ENCODE measurements around the gene TOMM40. TPM values are rescaled to one million over a fixed set of nuclear protein-coding genes. Genes with fewer than 3 reads are reported as not detected.
A peak's percentile ranks its signal among the peaks of the same experiment; 100 is the strongest.

The TOMM40 gene
- total RNA-seq, 2 experiments from 2014 or later: 84.5 to 88.4 TPM

- peak overlapping the region; percentile 77 for H3K4me3 Mint-ChIP-seq
- ChIA-PET POLR2A (interaction anchor here (1.0 to 1.4 kb wide), 4 partner anchors 10 to 149 kb away, joined by 3 to 5 read pairs (median 4); partner anchors contain the start of genes CLASRP and CLPTM1), CTCF (interaction anchor here (1.0 to 1.9 kb wide), 6 partner anchors 14 to 190 kb away, joined by 3 to 7 read pairs (median 4); partner anchors contain the start of gene GEMIN7)
- ATAC-seq (no peak), DNase-seq (no peak)
- peak overlapping the region; percentile 97 for H3K27ac Mint-ChIP-seq
- no peaks in the 10 kb centered on the region for H3K9me3 Mint-ChIP-seq (ENCODE audit: insufficient read depth)
- peaks cover 36% of the 10 kb centered on the region for H3K4me1 Mint-ChIP-seq (ENCODE audit: low read depth)
- H3K27me3 Mint-ChIP-seq (ENCODE audit: low read depth): no peaks in the 10 kb centered on the region
- peaks cover 30% of the 10 kb centered on the region for H3K36me3 Mint-ChIP-seq (ENCODE audit: low read depth)
Observed at GRCh38 chr19:44889830-44890365, 1.2 kb upstream of the TOMM40 start.

- CTCF ChIA-PET: interaction anchor here (1.0 to 1.9 kb wide), 6 partner anchors 13 to 189 kb away, joined by 3 to 7 read pairs (median 4); partner anchors contain the start of gene GEMIN7
- Mint-ChIP-seq H3K36me3 (ENCODE audit: low read depth) (peaks cover 35% of the 10 kb centered on the region), H3K9me3 (ENCODE audit: insufficient read depth) (no peaks in the 10 kb centered on the region), H3K27me3 (ENCODE audit: low read depth) (no peaks in the 10 kb centered on the region), H3K4me3 (peak overlapping the region; percentile 77), H3K27ac (peak overlapping the region; percentile 97), H3K4me1 (ENCODE audit: low read depth) (peaks cover 38% of the 10 kb centered on the region)
- POLR2A ChIA-PET: interaction anchor here (1.0 to 1.4 kb wide), 4 partner anchors 9 to 148 kb away, joined by 3 to 5 read pairs (median 4); partner anchors contain the start of genes CLASRP and CLPTM1
- ATAC-seq: peak; percentile 89
- DNase-seq: peak; percentile 100
Observed at GRCh38 chr19:44890366-44891015, 563 bp upstream of the TOMM40 start.

- Mint-ChIP-seq H3K4me1 (ENCODE audit: low read depth) (peaks cover 38% of the 10 kb centered on the region), H3K27ac (peak overlapping the region; percentile 94), H3K27me3 (ENCODE audit: low read depth) (no peaks in the 10 kb centered on the region), H3K4me3 (peak overlapping the region; percentile 92), H3K9me3 (ENCODE audit: insufficient read depth) (no peaks in the 10 kb centered on the region), H3K36me3 (ENCODE audit: low read depth) (peaks cover 49% of the 10 kb centered on the region)
- ChIA-PET CTCF (interaction anchor here (0.7 to 1.6 kb wide), 3 partner anchors 10 to 238 kb away, joined by 3 to 4 read pairs (median 3); no protein-coding TSS in a partner anchor), POLR2A (interaction anchor here (1.2 kb wide), 1 partner anchor 13 kb away, joined by 5 read pairs; the partner anchor contains the start of gene APOE)
- DNase-seq (no peak), ATAC-seq (no peak)
Observed at GRCh38 chr19:44892932-44893331, 1.9 kb downstream of the TOMM40 start.

GRCh38 chr19:44893332-44894051 lies 2.4 kb downstream of the TOMM40 start:
- peak overlapping the region; percentile 92 for H3K4me3 Mint-ChIP-seq
- peaks cover 53% of the 10 kb centered on the region for H3K36me3 Mint-ChIP-seq (ENCODE audit: low read depth)
- ATAC-seq: no peak
- ChIA-PET CTCF (interaction anchor here (1.6 kb wide), 1 partner anchor 9 kb away, joined by 4 read pairs; no protein-coding TSS in a partner anchor), POLR2A (interaction anchor here (1.2 kb wide), 1 partner anchor 12 kb away, joined by 5 read pairs; the partner anchor contains the start of gene APOE)
- no peaks in the 10 kb centered on the region for H3K9me3 Mint-ChIP-seq (ENCODE audit: insufficient read depth)
- H3K4me1 Mint-ChIP-seq (ENCODE audit: low read depth): peaks cover 38% of the 10 kb centered on the region
- peak overlapping the region; percentile 94 for H3K27ac Mint-ChIP-seq
- DNase-seq: no peak
- no peaks in the 10 kb centered on the region for H3K27me3 Mint-ChIP-seq (ENCODE audit: low read depth)

DNA sequence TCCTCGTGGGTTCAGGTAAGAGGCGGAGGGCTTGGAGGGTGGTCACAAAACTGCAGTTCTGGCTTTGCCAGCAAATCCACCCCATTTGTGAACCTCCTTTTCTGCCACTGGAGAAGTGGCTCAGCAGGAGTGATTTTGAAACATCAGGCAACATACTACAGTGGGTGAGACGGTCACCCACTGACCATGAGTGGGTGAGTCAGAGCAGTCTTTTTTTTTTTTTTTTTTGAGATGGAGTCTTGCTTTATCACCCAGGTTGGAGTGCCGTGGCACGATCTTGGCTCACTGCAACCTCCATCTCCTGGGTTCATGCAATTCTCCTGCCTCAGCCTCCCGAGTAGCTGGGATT lies 3.0 kb downstream of the TOMM40 start:
- H3K9me3 Mint-ChIP-seq (ENCODE audit: insufficient read depth): no peaks in the 10 kb centered on the region
- H3K27me3 Mint-ChIP-seq (ENCODE audit: low read depth): no peaks in the 10 kb centered on the region
- peaks cover 37% of the 10 kb centered on the region for H3K4me1 Mint-ChIP-seq (ENCODE audit: low read depth)
- ChIA-PET POLR2A (interaction anchor here (0.7 kb wide), 1 partner anchor 1745 kb away, joined by 3 read pairs; no protein-coding TSS in a partner anchor), CTCF (no interaction called here)
- H3K27ac Mint-ChIP-seq: no peak overlapping the region
- no peak for ATAC-seq
- no peak for DNase-seq
- H3K4me3 Mint-ChIP-seq: no peak overlapping the region
- H3K36me3 Mint-ChIP-seq (ENCODE audit: low read depth): peaks cover 53% of the 10 kb centered on the region

GRCh38 chr19:44894946-44895345 lies 3.9 kb downstream of the TOMM40 start:
- no peak overlapping the region for H3K4me3 Mint-ChIP-seq
- ChIA-PET POLR2A (no interaction called here), CTCF (interaction anchor here (1.6 kb wide), 1 partner anchor 9 kb away, joined by 5 read pairs; no protein-coding TSS in a partner anchor)
- peak overlapping the region; percentile 39 for H3K27ac Mint-ChIP-seq
- no peak for ATAC-seq
- no peaks in the 10 kb centered on the region for H3K27me3 Mint-ChIP-seq (ENCODE audit: low read depth)
- DNase-seq: no peak
- H3K9me3 Mint-ChIP-seq (ENCODE audit: insufficient read depth): no peaks in the 10 kb centered on the region
- peaks cover 35% of the 10 kb centered on the region for H3K4me1 Mint-ChIP-seq (ENCODE audit: low read depth)
- peaks cover 55% of the 10 kb centered on the region for H3K36me3 Mint-ChIP-seq (ENCODE audit: low read depth)

DNA sequence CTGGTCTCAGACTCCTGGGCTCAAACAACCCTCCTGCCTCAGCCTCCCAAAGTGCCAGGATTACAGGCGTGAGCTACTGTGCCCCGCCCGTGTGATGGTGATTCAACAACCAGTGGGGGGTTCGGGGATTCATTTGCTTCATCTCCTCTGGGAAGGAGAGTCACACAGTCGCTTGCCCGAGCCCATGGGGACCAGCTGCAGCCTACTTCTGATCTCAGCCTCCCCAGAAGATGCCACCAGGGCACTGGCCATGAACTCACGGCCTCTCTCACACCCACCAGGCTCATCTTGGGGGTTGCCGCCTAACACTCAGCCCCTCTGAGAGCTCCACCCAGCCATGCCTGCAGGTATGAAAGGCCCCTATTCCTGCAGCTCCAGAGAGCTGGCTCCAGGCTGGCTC lies 6.8 kb downstream of the TOMM40 start:
- Mint-ChIP-seq H3K36me3 (ENCODE audit: low read depth) (peaks cover 52% of the 10 kb centered on the region), H3K4me3 (no peak overlapping the region), H3K9me3 (ENCODE audit: insufficient read depth) (no peaks in the 10 kb centered on the region)

DNA sequence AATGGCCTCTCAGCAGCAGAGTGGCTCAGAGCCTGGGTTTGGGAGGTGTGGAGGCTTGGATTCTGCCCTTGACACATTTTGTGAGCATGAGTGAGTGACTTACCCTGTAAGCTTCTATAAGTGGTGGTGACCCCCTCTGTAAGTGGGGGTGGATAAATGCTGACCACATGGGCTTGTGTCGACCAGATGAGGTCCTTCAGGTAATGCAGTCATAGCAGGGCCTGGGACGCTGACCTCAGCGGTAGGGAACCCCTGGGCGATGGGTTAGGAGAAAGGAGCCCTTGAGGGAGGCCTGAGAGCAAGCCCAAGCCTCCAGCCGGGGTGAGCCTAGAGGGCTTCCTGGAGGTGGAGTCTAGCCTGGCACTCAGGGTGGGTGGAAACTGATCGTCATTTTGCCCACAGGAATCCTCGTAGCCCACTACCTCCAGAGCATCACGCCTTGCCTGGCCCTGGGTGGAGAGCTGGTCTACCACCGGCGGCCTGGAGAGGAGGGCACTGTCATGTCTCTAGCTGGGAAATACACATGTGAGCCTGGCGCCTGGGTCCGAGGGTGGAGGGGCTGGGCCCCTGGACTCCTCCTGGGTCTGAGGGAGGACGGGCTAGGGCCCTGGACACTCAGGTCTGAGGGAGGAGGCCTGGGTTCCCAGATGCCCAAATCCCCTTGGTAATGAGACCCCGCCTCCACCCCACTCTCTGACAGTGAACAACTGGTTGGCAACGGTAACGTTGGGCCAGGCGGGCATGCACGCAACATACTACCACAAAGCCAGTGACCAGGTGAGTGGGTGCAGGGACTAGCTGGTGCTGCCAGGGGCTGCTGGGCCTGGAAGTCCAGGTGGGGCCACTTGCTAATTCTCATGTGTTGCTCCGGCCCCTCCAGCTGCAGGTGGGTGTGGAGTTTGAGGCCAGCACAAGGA lies 9.5 kb downstream of the TOMM40 start:
- no peak for ATAC-seq
- Mint-ChIP-seq H3K36me3 (ENCODE audit: low read depth) (peaks cover 38% of the 10 kb centered on the region), H3K9me3 (ENCODE audit: insufficient read depth) (no peaks in the 10 kb centered on the region), H3K27me3 (ENCODE audit: low read depth) (peaks cover 3% of the 10 kb centered on the region), H3K4me1 (ENCODE audit: low read depth) (peaks cover 5% of the 10 kb centered on the region), H3K4me3 (no peak overlapping the region), H3K27ac (no peak overlapping the region)
- no peak for DNase-seq
- CTCF ChIA-PET: no interaction called here
- POLR2A ChIA-PET: interaction anchor here (1.4 kb wide), 1 partner anchor 10 kb away, joined by 5 read pairs; the partner anchor contains the start of gene TOMM40

More for the DNA sequence above, 6.8 kb downstream of the TOMM40 start:
- Mint-ChIP-seq H3K4me1 (ENCODE audit: low read depth) (peaks cover 17% of the 10 kb centered on the region), H3K27me3 (ENCODE audit: low read depth) (no peaks in the 10 kb centered on the region), H3K27ac (no peak overlapping the region)
- ChIA-PET POLR2A (no interaction called here), CTCF (no interaction called here)
- DNase-seq (no peak), ATAC-seq (no peak)

- peaks cover 20% of the 10 kb centered on the region for H3K36me3 Mint-ChIP-seq (ENCODE audit: low read depth)
- no peak overlapping the region for H3K27ac Mint-ChIP-seq
- CTCF ChIA-PET: interaction anchor here (0.7 to 5.2 kb wide), 8 partner anchors 8 to 436 kb away, joined by 3 to 34 read pairs (median 4); partner anchors contain the start of gene TOMM40
- no peak for ATAC-seq
- no peak for DNase-seq
- POLR2A ChIA-PET: interaction anchor here (0.6 kb wide), 2 partner anchors 49 to 120 kb away, joined by 3 to 4 read pairs; no protein-coding TSS in a partner anchor
- no peaks in the 10 kb centered on the region for H3K9me3 Mint-ChIP-seq (ENCODE audit: insufficient read depth)
- peaks cover 12% of the 10 kb centered on the region for H3K4me1 Mint-ChIP-seq (ENCODE audit: low read depth)
- no peak overlapping the region for H3K4me3 Mint-ChIP-seq
- H3K27me3 Mint-ChIP-seq (ENCODE audit: low read depth): peaks cover 13% of the 10 kb centered on the region
Observed at GRCh38 chr19:44903216-44903601, 12.2 kb downstream of the TOMM40 start.

- CTCF ChIA-PET: interaction anchor here (0.7 to 5.2 kb wide), 8 partner anchors 9 to 435 kb away, joined by 3 to 34 read pairs (median 4); partner anchors contain the start of gene TOMM40
- H3K36me3 Mint-ChIP-seq (ENCODE audit: low read depth): peaks cover 19% of the 10 kb centered on the region
- DNase-seq: peak; percentile 77
- ATAC-seq: peak; percentile 60
- H3K27me3 Mint-ChIP-seq (ENCODE audit: low read depth): peaks cover 13% of the 10 kb centered on the region
- no peak overlapping the region for H3K27ac Mint-ChIP-seq
- H3K9me3 Mint-ChIP-seq (ENCODE audit: insufficient read depth): no peaks in the 10 kb centered on the region
- no peak overlapping the region for H3K4me3 Mint-ChIP-seq
- POLR2A ChIA-PET: no interaction called here
- peaks cover 12% of the 10 kb centered on the region for H3K4me1 Mint-ChIP-seq (ENCODE audit: low read depth)
Observed at GRCh38 chr19:44903602-44904425, 12.8 kb downstream of the TOMM40 start.

Measured in activated CD8-positive, alpha-beta T cell treated with anti-CD3 and anti-CD28 coated beads, Interleukin-2, amount 10 ng/mL, durations not matched to agents 7 days and 5 days (primary cell).